ENCODE measurements around the gene SLC23A2. TPM values are rescaled to one million over a fixed set of nuclear protein-coding genes. Genes with fewer than 3 reads are reported as not detected.

Gene SLC23A2
- total RNA-seq, 1 experiment from 2014 or later = 16.3 TPM

- no peak overlapping the region for H2AFZ ChIP-seq (ENCODE audit: low read depth, low read length, poor library complexity, severe bottlenecking)
- DNase-seq (ENCODE audit: low read depth, low spot score) = no peak
- H4K20me1 ChIP-seq (ENCODE audit: insufficient read depth) = no peaks in the 10 kb centered on the region
- BruUV-seq (replicated peaks) = no TSS peak
- H3K9ac ChIP-seq (ENCODE audit: low read length) = no peak overlapping the region
- no peaks in the 10 kb centered on the region for H3K9me3 ChIP-seq (ENCODE audit: control insufficient read depth in 1 of 2, insufficient read depth in 1 of 2, low read depth in 1 of 2, low read length in 2 of 2)
- peaks cover 2 to 12% of the 10 kb centered on the region in 2 experiments; a peak in 2 of 4 replicates for H3K4me1 ChIP-seq (ENCODE audit: control insufficient read depth in 1 of 2, insufficient read depth in 2 of 2, low read length in 2 of 2)
- no peak for TF ChIP-seq EZH2phosphoT487 (IDR thresholded peaks at IDR 0.05; ENCODE audit: borderline replicate concordance)
- no peak for TF ChIP-seq POLR2A (IDR thresholded peaks at IDR 0.05; ENCODE audit: borderline replicate concordance, extremely low read depth, insufficient read depth, insufficient read length)
- no peak for TF ChIP-seq JUND (IDR thresholded peaks at IDR 0.05)
- TF ChIP-seq YY1 (IDR thresholded peaks at IDR 0.05; ENCODE audit: extremely low read depth, insufficient replicate concordance, low read depth, low read length) = no peak
- no peak for ATAC-seq
- intact Hi-C loops (cut with micrococcal nuclease) = no loop called here
- H3K4me3 ChIP-seq (replicated peaks in 1 of 2; ENCODE audit: low read depth in 1 of 2, low read length in 2 of 2) = no peak overlapping the region
- RAD21 ChIA-PET (ENCODE audit: low non-redundant PET in 1 of 2, low total read pairs in 2 of 2, uncharacterized antibody in 2 of 2, unreplicated experiment in 2 of 2) = no interaction called here
- CTCF ChIA-PET = no interaction called here
- no peaks in the 10 kb centered on the region for H3K36me3 ChIP-seq (ENCODE audit: control insufficient read depth in 1 of 2, insufficient read depth in 2 of 2, low read length in 2 of 2)
- no peaks in the 10 kb centered on the region for H3K9me2 ChIP-seq (ENCODE audit: insufficient read depth)
- H3K27me3 ChIP-seq (ENCODE audit: insufficient read depth, low read length) = no peaks in the 10 kb centered on the region
- no peak overlapping the region for H3K27ac ChIP-seq (ENCODE audit: low read depth, low read length)
- POLR2A ChIA-PET = no interaction called here
- peaks cover 75% of the 10 kb centered on the region for H3K79me2 ChIP-seq (ENCODE audit: insufficient read depth, low read length)
- no peak overlapping the region for H3K4me2 ChIP-seq (ENCODE audit: low read length)
Observed at GRCh38 chr20:4979841-4980410, 21.4 kb downstream of the SLC23A2 start.

DNA sequence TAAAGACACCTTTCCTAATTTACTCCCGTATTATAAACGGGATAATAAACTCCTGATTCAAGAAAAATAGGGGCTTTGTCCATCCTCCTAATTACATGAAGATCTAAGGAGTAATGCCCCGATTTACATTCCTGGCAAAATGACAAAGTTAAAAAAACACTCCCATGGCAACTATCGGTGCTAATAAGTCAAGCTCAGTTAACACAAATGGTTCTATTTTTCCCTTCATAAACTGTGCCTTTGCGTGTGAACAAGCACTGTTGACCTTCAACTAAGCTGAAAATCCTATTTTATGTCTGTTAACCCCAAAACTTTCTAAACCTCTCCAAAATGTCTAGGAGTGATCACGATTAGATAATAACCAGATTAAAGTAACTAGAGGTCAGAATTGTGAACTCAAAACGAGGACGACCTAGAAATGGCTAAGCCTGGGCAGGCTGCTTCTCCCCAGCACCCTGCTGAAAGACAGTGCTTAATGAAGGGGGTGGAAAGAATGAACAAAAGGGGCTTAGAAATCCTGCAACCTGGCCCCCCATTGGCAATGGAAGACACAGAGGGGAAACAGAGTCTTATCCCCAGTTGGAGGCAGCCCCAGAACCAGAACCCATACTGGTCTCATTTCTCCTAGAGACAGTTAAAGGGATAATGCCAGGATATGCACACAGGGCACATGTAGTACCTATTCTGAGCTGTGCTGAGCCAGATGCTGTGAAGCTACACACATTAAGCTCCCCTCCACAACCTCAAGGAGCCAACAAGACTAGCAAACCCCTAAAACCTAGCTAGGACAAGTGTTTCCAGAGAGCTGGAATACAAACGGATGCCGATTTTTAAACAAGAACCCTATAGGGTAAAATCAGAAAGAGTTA lies 23.0 kb downstream of the SLC23A2 start:
- no TSS peak for BruUV-seq (replicated peaks)
- Histone ChIP-seq H3K27ac (ENCODE audit: low read depth, low read length) (no peak overlapping the region), H3K4me1 (ENCODE audit: control insufficient read depth in 1 of 2, insufficient read depth in 2 of 2, low read length in 2 of 2) (peaks cover 2 to 12% of the 10 kb centered on the region in 2 experiments; a peak in 2 of 4 replicates), H4K20me1 (ENCODE audit: insufficient read depth) (no peaks in the 10 kb centered on the region), H2AFZ (ENCODE audit: low read depth, low read length, poor library complexity, severe bottlenecking) (no peak overlapping the region), H3K4me2 (ENCODE audit: low read length) (no peak overlapping the region), H3K4me3 (replicated peaks in 1 of 2; ENCODE audit: low read depth in 1 of 2, low read length in 2 of 2) (no peak overlapping the region), H3K9ac (ENCODE audit: low read length) (no peak overlapping the region), H3K27me3 (ENCODE audit: insufficient read depth, low read length) (no peaks in the 10 kb centered on the region), H3K36me3 (ENCODE audit: control insufficient read depth in 1 of 2, insufficient read depth in 2 of 2, low read length in 2 of 2) (no peaks in the 10 kb centered on the region), H3K79me2 (ENCODE audit: insufficient read depth, low read length) (peaks cover 74% of the 10 kb centered on the region), H3K9me2 (ENCODE audit: insufficient read depth) (no peaks in the 10 kb centered on the region), H3K9me3 (ENCODE audit: control insufficient read depth in 1 of 2, insufficient read depth in 1 of 2, low read depth in 1 of 2, low read length in 2 of 2) (no peaks in the 10 kb centered on the region)
- RAD21 ChIA-PET (ENCODE audit: low non-redundant PET in 1 of 2, low total read pairs in 2 of 2, uncharacterized antibody in 2 of 2, unreplicated experiment in 2 of 2) = no interaction called here
- intact Hi-C loops (cut with micrococcal nuclease) = no loop called here
- TF ChIP-seq POLR2A (IDR thresholded peaks at IDR 0.05; ENCODE audit: borderline replicate concordance, extremely low read depth, insufficient read depth, insufficient read length) (no peak), EGR1 (IDR thresholded peaks at IDR 0.05; ENCODE audit: low read depth) (no peak), MAX (IDR thresholded peaks at IDR 0.05) (no peak), SIN3A (IDR thresholded peaks at IDR 0.05; ENCODE audit: low read depth) (no peak), SRF (IDR thresholded peaks at IDR 0.05; ENCODE audit: low read depth) (no peak), ELF1 (IDR thresholded peaks at IDR 0.05; ENCODE audit: borderline replicate concordance, low read depth) (no peak), REST (IDR thresholded peaks at IDR 0.05; ENCODE audit: low read depth) (no peak), TCF7L2 (IDR thresholded peaks at IDR 0.05; ENCODE audit: borderline replicate concordance, extremely low read depth, insufficient read depth, insufficient read length) (no peak), RAD21 (IDR thresholded peaks at IDR 0.05; ENCODE audit: low read depth) (no peak), YY1 (IDR thresholded peaks at IDR 0.05; ENCODE audit: extremely low read depth, insufficient replicate concordance, low read depth, low read length) (no peak), CBX3 (IDR thresholded peaks at IDR 0.05; ENCODE audit: low read depth) (no peak), ZNF274 (IDR thresholded peaks at IDR 0.05; ENCODE audit: low read depth, low read length) (no peak), EZH2phosphoT487 (IDR thresholded peaks at IDR 0.05; ENCODE audit: borderline replicate concordance) (no peak)
- TF ChIP-seq, protein P1, sequence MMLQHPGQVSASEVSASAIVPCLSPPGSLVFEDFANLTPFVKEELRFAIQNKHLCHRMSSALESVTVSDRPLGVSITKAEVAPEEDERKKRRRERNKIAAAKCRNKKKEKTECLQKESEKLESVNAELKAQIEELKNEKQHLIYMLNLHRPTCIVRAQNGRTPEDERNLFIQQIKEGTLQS (IDR thresholded peaks at IDR 0.05) = no peak
- DNase-seq (ENCODE audit: low read depth, low spot score) (no peak), ATAC-seq (no peak; the same call in 1 of the 2 replicates)
- CTCF ChIA-PET = no interaction called here
- POLR2A ChIA-PET = interaction anchor here (1.4 kb wide), 1 partner anchor 19 kb away, joined by 3 read pairs; no protein-coding TSS in a partner anchor
